Activated CD4-positive, alpha-beta T cell treated with anti-CD3 and anti-CD28 coated beads, Interleukin-2, amount 50 U/mL, for 24 hours (primary cell): ENCODE data around the gene CRB1.

Experiments
- DNase-seq, 2 donors: peaks; one replicate each; pipeline ENCODE4 v3.0.0-alpha.2; 2020; ENCODE audit warnings: low read depth in 1 of 2, low spot score in 1 of 2

Gene CRB1

DNA sequence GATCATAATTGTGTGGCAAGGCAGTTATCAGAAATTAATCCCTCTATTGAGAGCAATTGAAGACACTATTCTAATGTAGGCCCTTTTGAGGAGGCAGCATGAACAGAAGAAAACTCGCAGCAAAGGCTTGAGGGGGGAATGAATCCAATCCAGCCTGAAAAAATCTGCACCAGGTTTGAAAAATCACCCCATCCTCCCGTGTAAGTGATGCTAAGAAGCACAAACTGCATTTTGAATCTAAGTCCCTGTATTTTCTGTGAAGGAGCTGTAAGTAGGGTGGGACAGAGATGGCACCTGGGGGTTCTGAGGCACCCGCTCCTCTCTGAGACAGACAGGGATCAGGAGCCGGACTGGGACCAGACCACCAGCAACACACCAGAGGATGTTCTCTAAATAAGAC is at the start of gene CRB1:
CRB1 (plus strand) TSS at position 241 of the 400 bp plus-strand sequence. CDS start 161 bp downstream, outside the sequence.
- DNase-seq: no peak

DNA sequence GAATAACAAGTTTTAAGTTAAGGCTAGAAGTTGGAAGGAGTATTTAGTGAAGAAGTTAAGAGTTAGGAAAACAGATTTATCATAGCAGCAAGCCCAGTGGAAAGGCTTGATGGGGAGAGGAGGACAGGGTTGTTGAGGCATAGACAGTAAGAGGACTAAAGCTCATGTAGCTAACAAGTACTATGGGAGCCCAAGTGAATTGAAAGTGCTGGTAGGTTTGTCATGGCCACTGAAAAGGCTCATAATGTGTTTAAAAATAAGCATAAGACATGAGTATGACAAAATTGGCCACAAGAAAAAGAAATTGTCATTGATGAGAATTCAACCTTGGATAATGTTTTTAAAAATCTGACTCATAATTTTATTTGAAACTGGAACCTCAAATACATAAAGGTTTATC is 49.2 kb upstream of the CRB1 start:
- no peak for DNase-seq

DNA sequence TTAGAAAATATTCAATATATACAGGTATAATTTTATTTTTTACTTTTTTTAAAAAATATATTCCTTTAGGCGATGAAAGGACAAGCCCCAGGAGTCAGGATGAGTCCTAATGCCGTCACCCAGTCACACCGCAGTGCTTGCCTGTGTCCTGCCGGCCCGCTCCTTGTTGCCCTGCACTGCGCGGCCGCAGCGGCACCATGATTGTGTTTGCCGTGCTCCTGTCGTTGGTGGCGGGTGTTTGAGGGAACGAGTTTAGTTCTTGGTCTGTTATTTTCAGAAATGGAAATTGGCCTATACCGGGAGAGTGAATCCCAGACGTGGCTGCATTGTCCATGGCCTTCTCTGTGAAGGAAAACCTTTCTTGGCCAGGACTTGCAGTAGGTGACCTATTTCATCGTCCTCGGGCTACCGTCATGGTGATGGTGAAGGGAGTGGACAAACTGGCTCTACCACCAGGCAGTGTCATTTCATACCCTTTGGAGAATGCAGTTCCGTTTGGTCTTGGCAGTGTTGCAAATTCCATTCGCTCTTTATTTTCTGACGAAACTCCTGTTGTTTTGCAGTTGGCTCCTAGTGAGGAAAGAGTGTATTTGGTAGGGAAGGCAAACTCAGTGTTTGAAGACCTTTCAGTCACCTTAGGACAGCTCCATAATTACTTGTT is 45.9 kb upstream of the CRB1 start:
- DNase-seq: no peak

DNA sequence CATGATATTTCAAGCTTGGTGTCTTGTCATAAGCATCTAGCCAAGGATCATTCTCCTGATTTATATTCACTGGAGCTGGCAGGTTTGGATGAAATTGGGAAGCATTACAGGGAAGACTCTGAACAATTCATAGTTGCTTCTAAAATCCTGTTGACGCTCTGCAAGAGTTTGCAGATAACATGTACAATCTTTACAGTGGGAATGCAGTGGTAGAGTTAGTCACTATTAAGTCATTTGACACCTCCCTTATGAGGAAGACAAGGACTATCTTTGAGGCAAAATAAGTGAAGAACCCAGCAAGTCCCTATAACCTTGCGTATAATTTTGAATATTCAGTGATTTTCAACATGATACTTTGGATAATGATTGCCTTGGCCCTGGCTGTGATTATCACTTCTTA is 45.3 kb upstream of the CRB1 start:
- no peak for DNase-seq

DNA sequence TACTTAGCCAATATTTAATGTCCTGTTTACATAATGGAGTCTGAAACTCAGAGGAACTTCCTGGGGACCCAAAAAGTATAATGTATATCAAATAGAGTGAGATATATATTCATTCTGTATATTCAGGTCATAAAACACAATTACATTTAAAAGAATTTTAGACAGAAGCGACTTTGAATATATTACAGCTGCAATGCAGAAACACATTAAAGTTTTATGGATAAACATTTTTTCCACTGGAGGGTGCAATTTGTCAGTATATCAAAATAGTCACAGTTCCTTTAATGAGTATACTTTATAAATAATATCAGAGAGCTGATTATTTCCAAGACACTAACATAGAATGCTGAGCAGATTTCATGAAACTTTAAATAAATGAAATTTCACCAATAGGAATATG is 43.9 kb upstream of the CRB1 start:
- DNase-seq: no peak

DNA sequence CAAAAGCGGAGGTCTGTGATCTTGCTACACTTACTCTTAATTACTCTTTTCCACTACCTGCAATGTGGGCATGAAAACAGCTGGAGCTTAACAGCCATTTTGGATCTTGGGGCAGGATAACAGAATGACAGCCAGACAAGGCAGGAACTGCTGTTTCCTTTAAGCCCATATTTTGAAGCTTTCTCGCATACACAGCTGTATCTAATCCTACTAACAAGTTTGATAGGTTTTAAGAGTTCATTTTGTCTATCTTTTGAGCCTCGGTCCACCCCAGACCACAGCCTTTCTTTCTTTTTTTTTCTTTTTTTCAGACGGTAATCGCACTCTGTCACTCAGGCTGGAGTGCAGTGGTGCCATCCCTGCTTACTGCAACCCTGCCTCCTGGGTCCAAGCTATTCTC is 42.4 kb upstream of the CRB1 start:
- no peak for DNase-seq

DNA sequence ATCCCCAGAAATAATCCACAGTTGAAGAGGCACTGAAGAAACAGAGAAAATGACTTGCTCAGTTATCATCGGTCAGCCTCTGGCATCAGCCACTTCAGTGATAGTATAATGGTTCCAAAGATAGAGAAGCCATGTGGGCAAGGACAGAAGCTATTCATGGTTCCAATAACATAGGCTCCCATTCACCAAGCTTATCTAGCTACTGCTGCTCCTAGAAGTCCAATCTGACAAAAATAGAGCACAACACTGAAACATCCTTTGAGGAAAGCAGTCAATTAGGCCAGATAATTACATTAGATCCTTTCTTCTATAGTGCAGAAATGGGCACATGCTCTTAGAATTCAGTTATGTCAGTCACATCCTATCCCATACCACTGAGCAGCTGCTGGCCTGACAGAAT is 33.5 kb upstream of the CRB1 start:
- DNase-seq: no peak

DNA sequence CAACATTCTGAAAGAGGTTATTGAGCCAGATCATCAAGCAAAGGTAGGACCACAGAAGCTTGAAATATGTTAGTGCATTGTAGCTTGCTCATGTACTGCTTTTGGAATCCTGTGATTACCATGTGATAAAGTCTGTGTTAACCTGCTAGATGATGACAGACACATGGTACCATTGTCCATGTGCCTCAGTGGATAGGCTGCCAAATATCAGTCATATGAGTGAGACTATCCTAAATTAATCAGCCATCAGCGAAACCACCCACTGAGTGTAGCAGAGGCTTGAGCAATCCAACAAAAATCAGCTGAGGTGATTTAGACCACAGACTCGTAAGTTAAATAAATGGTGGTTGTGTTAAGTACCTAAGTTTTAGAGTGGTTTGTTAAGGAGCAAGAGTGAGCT is 32.7 kb upstream of the CRB1 start:
- no peak for DNase-seq

DNA sequence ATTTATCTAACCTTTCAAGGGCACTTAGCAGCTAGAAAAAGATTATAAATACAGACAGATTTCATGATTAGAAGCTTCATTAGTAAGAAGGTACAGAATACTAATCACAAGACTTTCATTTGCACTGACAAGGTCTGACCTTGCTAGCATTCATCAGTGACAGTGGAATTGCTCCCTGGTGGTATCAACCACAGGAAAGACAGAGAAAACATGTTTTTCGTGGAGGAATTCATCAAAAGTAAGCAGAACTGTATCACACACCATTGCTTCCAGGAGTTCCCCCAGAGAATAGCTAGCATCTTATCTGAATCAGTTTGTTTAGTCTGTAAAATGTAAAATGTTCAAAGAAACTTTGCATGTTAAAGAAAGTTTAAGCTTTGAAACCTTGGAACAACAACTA is 20.6 kb upstream of the CRB1 start:
- DNase-seq: no peak

DNA sequence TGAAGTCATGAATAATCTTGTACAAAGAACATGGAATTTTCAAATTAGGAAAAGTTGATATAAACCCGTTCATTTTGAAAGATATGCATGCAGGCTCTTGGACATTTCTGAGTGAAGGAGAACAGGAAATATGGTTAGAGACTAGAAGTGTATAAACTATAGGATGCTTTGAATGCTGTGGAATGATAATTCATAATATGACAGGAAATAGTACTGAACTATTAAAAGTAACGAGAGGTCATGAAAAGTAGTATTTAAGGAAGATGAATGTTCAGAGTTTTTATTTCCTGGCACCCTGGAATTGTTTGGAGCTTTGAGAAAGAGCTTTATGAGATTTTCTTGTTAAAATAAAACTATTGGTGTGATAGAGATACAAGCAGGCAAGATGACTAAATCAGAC is 18.7 kb upstream of the CRB1 start:
- no peak for DNase-seq

DNA sequence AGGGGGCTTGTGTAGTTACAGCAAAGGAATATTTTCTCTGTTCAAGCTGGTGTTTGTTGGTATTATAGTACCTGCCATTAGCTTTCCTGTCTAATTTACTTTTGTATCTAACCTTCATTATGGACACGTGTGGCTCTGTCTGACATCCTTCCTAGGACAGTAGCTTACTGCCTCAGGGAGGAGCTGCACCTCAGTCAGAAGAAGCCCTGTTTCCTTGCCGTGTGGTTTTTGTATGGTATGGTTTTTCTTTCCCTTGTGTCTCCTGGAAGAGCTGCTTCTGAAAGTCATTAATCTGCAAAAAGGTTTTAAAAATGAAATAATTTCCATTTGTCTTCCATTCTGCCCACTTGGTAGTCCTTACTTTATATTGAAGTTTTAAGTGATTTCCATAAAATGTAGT is 17.4 kb upstream of the CRB1 start:
- DNase-seq: no peak

DNA sequence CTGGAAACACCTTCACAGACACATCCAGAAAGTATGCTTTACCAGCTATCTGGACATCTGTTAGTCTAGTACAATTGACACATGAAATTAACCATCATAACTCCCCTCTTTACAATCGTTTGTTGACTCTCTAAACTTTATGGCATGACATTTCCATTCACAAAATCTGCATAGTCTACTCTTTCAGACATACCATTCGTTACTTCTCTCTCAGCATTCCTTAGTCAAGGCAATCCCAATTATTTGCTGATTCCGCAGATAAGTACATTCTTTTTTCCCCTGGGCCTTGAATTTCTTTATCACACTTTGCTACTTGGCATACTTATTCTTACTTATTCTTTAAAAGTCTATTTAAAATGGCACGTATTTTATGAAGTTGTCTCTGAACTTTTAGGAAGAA is 15.1 kb upstream of the CRB1 start:
- no peak for DNase-seq

DNA sequence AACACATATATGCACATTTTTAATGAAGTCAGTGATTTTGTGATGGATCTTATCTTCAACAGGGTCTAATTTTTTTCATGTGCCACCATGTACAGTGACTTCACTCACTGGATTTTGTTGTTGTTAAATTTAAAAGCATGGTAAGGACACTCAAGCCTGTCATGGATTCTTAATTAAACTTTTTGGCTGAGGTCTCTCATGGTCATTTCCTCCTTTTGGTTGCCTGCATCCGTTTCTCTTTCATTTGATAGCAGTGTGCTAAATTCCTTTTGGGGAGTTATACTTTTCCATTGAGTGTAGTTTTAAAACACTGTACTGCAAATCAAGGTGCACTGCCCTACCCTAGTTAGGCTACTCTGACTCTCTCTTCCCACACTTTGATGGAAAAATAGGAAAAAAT is 13.2 kb upstream of the CRB1 start:
- DNase-seq: no peak

DNA sequence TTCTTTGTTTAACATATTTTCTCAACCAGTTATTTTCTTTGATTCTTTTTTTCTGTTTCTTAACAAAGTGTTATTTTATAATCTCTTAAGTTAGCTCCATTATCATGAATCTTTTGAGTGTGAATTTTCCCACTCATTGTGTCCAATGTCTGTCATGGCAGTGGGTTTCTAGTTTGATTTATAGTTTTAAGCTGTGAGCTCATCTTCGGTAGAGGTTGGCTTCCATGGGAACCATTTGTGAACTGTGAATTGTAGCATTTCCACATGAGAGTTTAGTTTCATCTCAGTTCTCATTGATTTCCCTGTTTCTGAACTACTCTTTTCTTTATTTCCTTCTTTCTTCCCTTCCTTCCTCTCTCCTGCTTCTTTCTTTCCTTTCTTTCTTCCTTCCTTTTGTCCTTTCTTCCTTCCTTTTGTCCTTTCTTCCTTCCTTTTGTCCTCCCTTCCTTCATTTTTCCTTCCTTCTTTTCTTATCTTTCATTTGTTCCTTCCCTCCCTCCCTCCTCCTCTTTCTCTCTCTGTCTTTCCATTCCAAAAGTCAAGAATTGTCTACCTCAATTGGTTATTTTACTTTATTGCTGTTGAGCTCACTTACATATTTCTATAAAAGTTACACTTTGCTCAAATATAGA is 3.0 kb upstream of the CRB1 start:
- no peak for DNase-seq

DNA sequence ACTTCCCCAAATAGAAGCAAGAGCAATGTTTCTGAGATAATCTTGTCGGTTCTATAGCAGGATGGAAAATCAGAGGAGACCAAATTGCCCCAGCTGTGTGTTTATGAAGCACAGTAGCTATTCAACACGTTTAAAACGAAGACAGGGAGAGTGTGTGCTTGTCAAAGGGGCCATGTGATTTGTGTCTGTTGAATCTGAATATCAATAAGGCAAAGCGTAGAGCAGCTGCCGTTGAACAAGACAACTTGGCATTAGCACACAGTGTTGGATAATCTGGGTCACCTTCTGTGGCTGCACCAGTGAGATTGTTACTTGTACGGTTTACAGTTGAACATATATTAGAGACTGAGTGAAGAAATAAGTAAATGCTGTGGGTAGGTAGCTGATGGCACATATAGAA is 1.0 kb downstream of the CRB1 start:
- DNase-seq: no peak

DNA sequence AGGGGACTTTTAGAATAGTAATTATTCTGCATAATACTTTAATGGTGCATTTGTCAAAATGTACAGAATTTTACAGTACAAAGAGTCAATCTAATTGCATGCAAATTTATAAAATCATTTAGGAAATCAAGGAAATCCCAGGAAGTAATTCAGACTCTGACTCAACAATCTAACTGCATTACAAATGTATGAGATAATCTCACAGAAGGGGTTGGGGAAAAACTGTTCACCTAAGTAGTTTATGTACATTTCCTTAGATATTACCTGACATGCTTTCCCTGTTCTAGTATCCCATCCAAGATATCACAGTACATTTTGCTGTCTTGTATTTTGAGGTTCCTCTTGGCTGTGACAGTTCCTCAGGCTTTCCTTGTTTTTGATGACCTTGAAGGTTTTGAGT is 4.7 kb downstream of the CRB1 start:
- no peak for DNase-seq

DNA sequence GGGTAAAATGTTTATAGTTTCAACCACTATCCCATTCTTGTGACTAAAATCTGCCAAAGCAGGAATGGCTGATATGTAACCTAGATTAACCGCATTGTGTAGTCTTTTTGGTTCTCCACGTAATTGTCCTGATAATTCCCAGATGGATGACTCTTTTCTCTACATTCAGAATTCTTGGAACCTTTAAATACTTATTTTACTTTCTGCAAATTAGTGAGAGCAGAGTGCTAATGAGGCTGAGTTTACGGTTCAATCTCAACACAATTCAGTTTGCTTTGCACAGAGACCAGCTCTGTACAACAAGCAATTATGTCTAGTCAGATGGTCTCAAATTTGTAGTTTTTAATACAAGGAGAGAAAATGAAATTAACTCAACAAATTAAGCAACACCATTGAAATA is 9.1 kb downstream of the CRB1 start:
- no peak for DNase-seq

DNA sequence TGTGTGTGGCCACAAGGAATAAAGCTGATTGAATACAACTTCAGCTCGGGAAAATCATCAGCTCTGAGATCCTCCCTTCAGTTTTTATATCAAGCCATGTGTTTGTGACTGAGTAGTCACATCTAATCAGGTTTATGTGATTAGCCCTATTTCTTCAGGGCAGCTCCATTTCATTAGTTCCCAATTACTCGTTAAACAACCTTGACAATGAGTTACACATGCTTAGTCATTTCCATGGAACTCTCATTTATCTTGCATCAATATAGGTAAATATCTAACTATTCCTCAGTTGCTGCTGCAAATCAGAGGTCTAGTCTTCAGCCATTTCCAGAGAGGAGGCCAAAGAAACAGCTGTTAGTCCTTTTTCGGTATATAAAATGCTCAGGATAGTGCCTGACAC is 16.3 kb downstream of the CRB1 start:
- no peak for DNase-seq

DNA sequence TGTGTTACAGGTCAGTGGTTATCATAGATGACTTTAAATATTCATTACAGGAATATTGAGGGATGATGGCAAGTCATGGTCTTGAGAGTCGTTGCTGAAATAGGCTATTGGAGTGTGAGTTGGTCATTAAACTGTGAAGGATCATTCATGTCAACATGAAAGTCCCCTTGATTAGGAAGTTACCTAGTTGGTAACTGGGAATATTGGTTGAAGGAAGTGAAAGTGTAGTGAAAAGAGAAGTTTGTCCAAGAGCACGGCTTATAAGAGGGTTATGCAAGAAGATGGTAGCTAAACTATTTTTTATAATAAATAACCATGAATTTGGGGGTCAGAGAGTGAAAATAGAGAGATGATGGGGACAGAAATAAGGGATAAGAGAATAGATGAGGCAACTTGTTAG is 16.9 kb downstream of the CRB1 start:
- no peak for DNase-seq

DNA sequence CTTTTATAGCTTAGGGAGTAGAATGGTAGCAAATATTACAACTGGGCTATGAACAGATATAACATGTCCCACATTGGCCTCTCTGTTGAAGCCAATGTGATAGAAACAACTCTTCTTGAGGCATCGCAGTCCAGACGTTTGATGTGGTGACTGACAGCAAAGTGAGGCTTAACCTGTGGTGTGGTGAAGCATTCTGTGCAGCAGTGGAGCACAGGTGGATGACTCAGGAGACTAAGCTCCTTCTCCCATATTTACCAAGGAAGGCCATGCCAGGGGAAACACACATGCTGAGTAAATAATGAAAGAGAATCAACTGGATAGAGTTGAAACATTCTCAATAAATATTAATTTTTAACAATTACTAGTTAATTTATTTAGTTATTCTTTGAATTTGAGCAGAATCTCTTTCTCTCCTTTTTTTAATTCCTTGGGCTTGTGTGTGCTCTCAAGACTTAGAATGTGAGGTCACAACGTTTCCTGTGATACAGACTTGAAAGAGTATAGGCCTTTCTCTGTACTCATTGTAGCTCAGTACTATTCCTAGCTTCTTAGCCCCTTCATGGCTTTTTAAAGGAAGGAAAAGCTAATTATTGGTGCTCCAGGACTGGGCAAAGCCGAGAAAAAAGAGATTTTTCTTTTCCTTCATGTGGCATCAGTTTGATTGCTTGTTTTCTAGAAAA is 17.6 kb downstream of the CRB1 start:
- DNase-seq: no peak

DNA sequence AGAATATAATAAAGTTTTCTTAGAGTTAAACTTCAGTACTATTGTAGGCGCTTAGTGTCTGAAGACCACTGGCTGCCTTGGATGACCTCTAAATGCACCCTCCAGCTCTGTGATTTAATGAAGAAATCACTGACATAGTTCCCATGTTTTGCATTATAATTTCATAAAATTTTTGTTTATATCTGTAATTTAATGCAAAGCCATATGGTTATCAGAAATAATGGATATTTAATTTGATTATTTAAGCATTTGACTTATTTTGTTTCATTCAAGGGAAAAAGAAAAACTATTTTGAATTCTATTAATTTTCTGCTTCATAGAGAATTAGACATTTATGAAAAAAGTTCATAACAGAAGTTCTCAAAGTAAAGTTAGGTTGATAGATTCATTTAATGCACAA is 18.6 kb downstream of the CRB1 start:
- no peak for DNase-seq

DNA sequence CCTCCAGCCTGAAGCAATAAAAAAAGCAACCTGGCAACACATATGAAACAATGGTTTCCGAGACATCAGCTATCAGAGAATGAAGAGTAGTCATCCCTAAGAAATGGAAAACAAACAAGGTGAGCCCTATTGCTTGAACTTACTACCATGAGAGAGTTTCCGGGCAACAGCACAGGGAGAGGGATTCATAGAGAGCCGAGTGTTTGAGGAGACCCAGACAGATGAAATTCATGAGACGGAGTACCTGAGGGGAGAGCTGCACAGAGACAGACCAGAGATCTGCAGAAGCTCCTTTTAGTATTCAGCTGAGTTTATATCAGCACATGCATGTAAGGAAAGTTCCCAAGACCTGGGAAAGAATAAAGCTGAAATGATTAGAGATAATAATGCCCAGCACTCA is 19.8 kb downstream of the CRB1 start:
- no peak for DNase-seq

DNA sequence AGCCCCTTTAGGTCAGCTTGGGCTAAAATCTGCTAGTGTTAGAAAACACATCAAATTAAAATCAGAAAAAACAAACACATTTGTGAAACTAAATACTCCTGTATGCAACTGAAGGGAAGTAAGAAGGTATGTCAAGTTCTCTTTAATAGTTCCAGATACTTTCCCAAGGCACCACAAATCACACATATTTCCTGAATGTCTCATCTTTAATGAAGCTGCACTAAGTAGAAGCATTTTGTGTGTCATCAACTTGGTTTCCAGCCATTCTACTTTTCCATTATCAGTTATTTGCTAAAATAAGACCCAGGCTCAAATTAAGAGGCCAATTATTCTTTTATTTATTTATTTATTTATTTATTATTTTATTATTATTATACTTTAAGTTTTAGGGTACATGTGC is 34.7 kb downstream of the CRB1 start:
- no peak for DNase-seq
